Measurements from ENCODE around the gene NEDD4.

The NEDD4 gene

DNA sequence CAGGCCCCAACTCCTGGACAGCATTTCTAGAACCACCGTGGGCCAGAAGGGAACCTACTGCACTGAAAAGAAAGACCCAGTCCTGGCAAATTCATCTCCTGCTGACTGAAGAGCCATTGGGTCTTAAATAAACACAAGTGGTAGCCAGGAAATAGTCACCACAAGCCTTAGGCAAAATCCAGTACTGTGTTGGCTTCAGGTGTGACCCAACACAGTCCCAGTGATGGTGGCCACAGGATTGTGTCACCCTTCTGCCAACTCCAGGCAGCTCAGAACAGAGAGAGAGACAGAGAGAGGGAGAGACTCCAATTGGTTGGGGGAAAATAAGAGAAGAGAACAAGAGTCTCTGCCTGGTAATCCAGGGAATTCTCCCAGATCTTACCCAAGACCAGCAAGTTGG, 23.1 kb downstream of the NEDD4 start:
- Histone ChIP-seq H3K27ac (no peak overlapping the region), H3K4me1 (ENCODE audit: low read depth, poor library complexity, severe bottlenecking) (no peaks in the 10 kb centered on the region), H3K36me3 (ENCODE audit: insufficient read depth) (no peaks in the 10 kb centered on the region), H3K27me3 (ENCODE audit: insufficient read depth, low read depth) (no peaks in the 10 kb centered on the region), H3K4me3 (IDR thresholded peaks at IDR 0.05; ENCODE audit: insufficient read depth, low read depth, low read length) (no peak overlapping the region), H4K20me1 (ENCODE audit: insufficient read depth) (no peaks in the 10 kb centered on the region), H2AFZ (ENCODE audit: low read depth) (no peak overlapping the region), H3K79me2 (ENCODE audit: insufficient read depth, low read depth) (no peaks in the 10 kb centered on the region), H3K4me2 (no peak overlapping the region), H3K9ac (no peak overlapping the region)
- TF ChIP-seq CTCF (conservative IDR thresholded peaks at IDR 0.05; ENCODE audit: low read depth, low read length): no peak

DNA sequence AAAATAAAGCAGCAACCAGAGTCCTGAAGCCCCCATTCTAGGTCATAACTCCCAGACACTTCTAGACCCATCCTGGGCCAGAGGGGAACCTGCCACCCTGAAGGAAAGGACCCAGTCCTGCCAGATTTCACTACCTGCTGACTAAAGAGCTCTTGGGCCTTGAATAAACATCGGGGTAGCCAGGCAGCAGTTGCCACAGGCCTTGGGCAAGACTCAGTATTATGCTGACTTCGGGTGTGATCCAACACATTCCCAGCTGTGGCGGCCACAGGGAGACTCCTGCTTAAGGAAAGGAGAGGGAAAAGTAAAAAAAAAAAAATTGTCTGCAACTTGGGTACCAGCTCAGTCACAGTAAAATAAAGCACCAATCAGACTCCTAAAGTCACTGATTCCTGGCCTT, 23.8 kb downstream of the NEDD4 start:
- no peak overlapping the region for H3K4me3 ChIP-seq (IDR thresholded peaks at IDR 0.05; ENCODE audit: insufficient read depth, low read depth, low read length)
- H3K79me2 ChIP-seq (ENCODE audit: insufficient read depth, low read depth): no peaks in the 10 kb centered on the region
- no peak overlapping the region for H2AFZ ChIP-seq (ENCODE audit: low read depth)
- no peaks in the 10 kb centered on the region for H4K20me1 ChIP-seq (ENCODE audit: insufficient read depth)
- H3K36me3 ChIP-seq (ENCODE audit: insufficient read depth): no peaks in the 10 kb centered on the region
- TF ChIP-seq CTCF (conservative IDR thresholded peaks at IDR 0.05; ENCODE audit: low read depth, low read length): no peak
- H3K4me1 ChIP-seq (ENCODE audit: low read depth, poor library complexity, severe bottlenecking): no peaks in the 10 kb centered on the region
- no peaks in the 10 kb centered on the region for H3K27me3 ChIP-seq (ENCODE audit: insufficient read depth, low read depth)
- no peak overlapping the region for H3K27ac ChIP-seq
- no peak overlapping the region for H3K9ac ChIP-seq
- no peak overlapping the region for H3K4me2 ChIP-seq

- Histone ChIP-seq H3K27me3 (ENCODE audit: insufficient read depth, low read depth) (no peaks in the 10 kb centered on the region), H3K79me2 (ENCODE audit: insufficient read depth, low read depth) (no peaks in the 10 kb centered on the region), H3K27ac (no peak overlapping the region), H3K9ac (no peak overlapping the region), H2AFZ (ENCODE audit: low read depth) (no peak overlapping the region), H3K4me3 (IDR thresholded peaks at IDR 0.05; ENCODE audit: insufficient read depth, low read depth, low read length) (no peak overlapping the region), H3K36me3 (ENCODE audit: insufficient read depth) (no peaks in the 10 kb centered on the region), H3K4me1 (ENCODE audit: low read depth, poor library complexity, severe bottlenecking) (no peaks in the 10 kb centered on the region), H3K4me2 (no peak overlapping the region), H4K20me1 (ENCODE audit: insufficient read depth) (no peaks in the 10 kb centered on the region)
- no peak for TF ChIP-seq CTCF (conservative IDR thresholded peaks at IDR 0.05; ENCODE audit: low read depth, low read length)
Observed at GRCh38 chr15:55968923-55969322, 24.5 kb downstream of the NEDD4 start.

GRCh38 chr15:55965091-55965490, 28.3 kb downstream of the NEDD4 start:
- Histone ChIP-seq H3K4me2 (no peak overlapping the region), H3K36me3 (ENCODE audit: insufficient read depth) (no peaks in the 10 kb centered on the region), H3K27me3 (ENCODE audit: insufficient read depth, low read depth) (no peaks in the 10 kb centered on the region), H3K27ac (no peak overlapping the region), H3K9ac (no peak overlapping the region), H3K4me1 (ENCODE audit: low read depth, poor library complexity, severe bottlenecking) (no peaks in the 10 kb centered on the region), H3K79me2 (ENCODE audit: insufficient read depth, low read depth) (no peaks in the 10 kb centered on the region), H3K4me3 (IDR thresholded peaks at IDR 0.05; ENCODE audit: insufficient read depth, low read depth, low read length) (no peak overlapping the region), H4K20me1 (ENCODE audit: insufficient read depth) (no peaks in the 10 kb centered on the region), H2AFZ (ENCODE audit: low read depth) (no peak overlapping the region)
- TF ChIP-seq CTCF (conservative IDR thresholded peaks at IDR 0.05; ENCODE audit: low read depth, low read length): no peak

DNA sequence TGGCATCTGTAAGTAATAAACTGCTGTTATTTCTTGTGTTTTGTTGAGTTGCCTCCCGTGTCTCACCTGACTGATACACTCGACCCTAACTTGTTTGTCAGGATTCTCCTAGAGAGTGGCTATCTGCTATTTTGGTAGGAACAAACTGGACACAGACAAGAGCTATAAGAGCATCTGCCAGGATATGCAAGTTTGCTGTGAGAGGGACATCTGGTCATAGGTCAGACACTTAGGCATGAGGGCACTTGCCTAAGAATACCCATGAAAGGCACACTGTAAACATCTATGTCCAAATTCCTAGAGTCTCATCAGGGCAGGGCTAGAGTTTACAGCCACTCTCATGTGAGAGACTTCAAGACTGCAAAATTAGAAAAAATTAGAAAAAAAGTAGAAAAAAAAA, 32.5 kb downstream of the NEDD4 start:
- no peak for TF ChIP-seq CTCF (conservative IDR thresholded peaks at IDR 0.05; ENCODE audit: low read depth, low read length)
- no peak overlapping the region for H3K4me3 ChIP-seq (IDR thresholded peaks at IDR 0.05; ENCODE audit: insufficient read depth, low read depth, low read length)
- H3K9ac ChIP-seq: no peak overlapping the region
- no peaks in the 10 kb centered on the region for H3K27me3 ChIP-seq (ENCODE audit: insufficient read depth, low read depth)
- no peak overlapping the region for H3K4me2 ChIP-seq
- H3K36me3 ChIP-seq (ENCODE audit: insufficient read depth): no peaks in the 10 kb centered on the region
- H4K20me1 ChIP-seq (ENCODE audit: insufficient read depth): no peaks in the 10 kb centered on the region
- no peak overlapping the region for H3K27ac ChIP-seq
- H3K79me2 ChIP-seq (ENCODE audit: insufficient read depth, low read depth): no peaks in the 10 kb centered on the region
- no peaks in the 10 kb centered on the region for H3K4me1 ChIP-seq (ENCODE audit: low read depth, poor library complexity, severe bottlenecking)
- no peak overlapping the region for H2AFZ ChIP-seq (ENCODE audit: low read depth)
